ENCODE data around the gene METTL25B. TPM values are rescaled to one million over a fixed set of nuclear protein-coding genes. Genes with fewer than 3 reads are reported as not detected.

METTL25B gene
- total and polyA plus RNA-seq, 9 donors: 18.1 to 39.6 (median 33.2) TPM

GRCh38 chr1:156711011-156711817 is 17.1 kb upstream of the METTL25B start:
- 42 to 64% (median 52%) methylated on average over 9 of the region's 9 CpGs for WGBS, 3 donors
- Histone ChIP-seq H3K27me3 (no peaks in the 10 kb centered on the region), H3K4me1 (ENCODE audit: insufficient read depth) (peaks cover 7% of the 10 kb centered on the region), H3K4me3 (no peak overlapping the region), H3K9me3 (no peaks in the 10 kb centered on the region), H3K36me3 (no peaks in the 10 kb centered on the region), H3K27ac (no peak overlapping the region)
- intact Hi-C loops (cut with DNase I): no loop called here
- TF ChIP-seq CTCF (IDR thresholded peaks at IDR 0.05): no peak
- DNase-seq: no peak

GRCh38 chr1:156712626-156713025 is 15.6 kb upstream of the METTL25B start:
- H3K27ac ChIP-seq: no peak overlapping the region
- no peaks in the 10 kb centered on the region for H3K36me3 ChIP-seq
- TF ChIP-seq EP300 (IDR thresholded peaks at IDR 0.05): no peak
- TF ChIP-seq POLR2A (IDR thresholded peaks at IDR 0.05): no peak
- TF ChIP-seq CTCF (IDR thresholded peaks at IDR 0.05): no peak
- H3K9me3 ChIP-seq: no peaks in the 10 kb centered on the region
- intact Hi-C loops (cut with DNase I): no loop called here
- no peak for DNase-seq
- no peaks in the 10 kb centered on the region for H3K27me3 ChIP-seq
- peaks cover 2% of the 10 kb centered on the region for H3K4me1 ChIP-seq (ENCODE audit: insufficient read depth)
- H3K4me3 ChIP-seq: no peak overlapping the region
- WGBS, 3 donors: 22 to 43% (median 33%) methylated on average over 3 of the region's 3 CpGs

GRCh38 chr1:156714830-156715229 is 13.4 kb upstream of the METTL25B start:
- 57 to 59% (median 59%) methylated on average over 3 of the region's 3 CpGs for WGBS, 3 donors
- Histone ChIP-seq H3K4me3 (no peak overlapping the region), H3K9me3 (no peaks in the 10 kb centered on the region), H3K27me3 (no peaks in the 10 kb centered on the region), H3K36me3 (no peaks in the 10 kb centered on the region), H3K27ac (no peak overlapping the region), H3K4me1 (ENCODE audit: insufficient read depth) (no peaks in the 10 kb centered on the region)
- no peak for TF ChIP-seq CTCF (IDR thresholded peaks at IDR 0.05)
- no peak for TF ChIP-seq POLR2A (IDR thresholded peaks at IDR 0.05)
- no peak for TF ChIP-seq EP300 (IDR thresholded peaks at IDR 0.05)
- no peak for DNase-seq
- intact Hi-C loops (cut with DNase I): no loop called here

GRCh38 chr1:156717351-156717750 is 10.9 kb upstream of the METTL25B start:
- intact Hi-C loops (cut with DNase I): no loop called here
- no peak for DNase-seq

More at GRCh38 chr1:156717351-156717750, 10.9 kb upstream of the METTL25B start:
- 89 to 93% (median 90%) methylated on average over 4 of the region's 4 CpGs for WGBS, 3 donors
- no peak overlapping the region for H3K27ac ChIP-seq
- TF ChIP-seq EP300 (IDR thresholded peaks at IDR 0.05) (no peak), CTCF (IDR thresholded peaks at IDR 0.05) (no peak)
- H3K4me3 ChIP-seq: no peak overlapping the region
- H3K27me3 ChIP-seq: no peaks in the 10 kb centered on the region
- H3K36me3 ChIP-seq: no peaks in the 10 kb centered on the region
- H3K4me1 ChIP-seq (ENCODE audit: insufficient read depth): no peaks in the 10 kb centered on the region
- H3K9me3 ChIP-seq: no peaks in the 10 kb centered on the region
